Caco-2 (cell line): ENCODE measurements around the gene PLAC8. TPM values are rescaled to one million over a fixed set of nuclear protein-coding genes. Genes with fewer than 3 reads are reported as not detected.

Experiments used
- BruUV-seq: library from RNA; stranded (reverse); fragments of 400-500 nt; replicated peaks from 2 replicates; lab custom pipeline; 2021; lab: Mats Ljungman, UMichigan
- CTCF ChIA-PET: fragments of 300-600 bp; sonication (Branson Sonifier 250); formaldehyde crosslinking; loops from one replicate; lab custom pipeline; 2022; ENCODE audit warnings: antibody characterized with exemption; lab: Charles Lee
- POLR2A ChIA-PET: fragments of 300-600 bp; sonication (Branson Sonifier 250); formaldehyde crosslinking; loops from one replicate; lab custom pipeline; 2022; ENCODE audit warnings: antibody characterized with exemption; lab: Charles Lee
- DNase-seq, 2 experiments: peaks; one replicate each; pipeline versions ENCODE4 v3.0.0 to v3.0.0-alpha.2; 2020 to 2022
- H3K27me3 ChIP-seq: replicated peaks from 2 replicates; pipeline ENCODE4 v1.6.0; 2011; ENCODE audit warnings: low read length; ENCODE audit not compliant: control insufficient read depth, insufficient read depth
- H3K36me3 ChIP-seq: 2 replicates; pipeline ENCODE4 v1.5.1; 2011; ENCODE audit warnings: low read length; ENCODE audit not compliant: control insufficient read depth, insufficient read depth
- H3K4me1 ChIP-seq: fragments of 250-450 bp; sonication (Bioruptor Pico); 2 replicates; pipeline ENCODE4 v1.5.1; 2020; ENCODE audit warnings: mild to moderate bottlenecking
- H3K4me3 ChIP-seq: 2 replicates; pipeline ENCODE4 v1.5.1; 2011; ENCODE audit warnings: low read depth, mild to moderate bottlenecking, control low read depth, low read length
- H3K9me3 ChIP-seq: fragments of 250-450 bp; sonication (Bioruptor Pico); 2 replicates; pipeline ENCODE4 v1.5.1; 2020; ENCODE audit warnings: mild to moderate bottlenecking, moderate library complexity
- H3K27ac Mint-ChIP-seq: one replicate; pipeline ENCODE4 v1.8.0; 2022; ENCODE audit warnings: mixed read lengths; ENCODE audit not compliant: unreplicated experiment
- H3K27me3 Mint-ChIP-seq: one replicate; pipeline ENCODE4 v1.8.0; 2022; ENCODE audit warnings: mixed read lengths; ENCODE audit not compliant: insufficient read depth, unreplicated experiment
- H3K36me3 Mint-ChIP-seq: one replicate; pipeline ENCODE4 v1.8.0; 2022; ENCODE audit warnings: mild to moderate bottlenecking, mixed read lengths; ENCODE audit not compliant: insufficient read depth, unreplicated experiment
- H3K4me1 Mint-ChIP-seq: one replicate; pipeline ENCODE4 v1.8.0; 2022; ENCODE audit warnings: low read depth, mixed read lengths; ENCODE audit not compliant: unreplicated experiment
- H3K4me3 Mint-ChIP-seq: one replicate; pipeline ENCODE4 v1.8.0; 2022; ENCODE audit warnings: mild to moderate bottlenecking, moderate library complexity, mixed read lengths; ENCODE audit not compliant: unreplicated experiment
- H3K9me3 Mint-ChIP-seq: one replicate; pipeline ENCODE4 v1.8.0; 2022; ENCODE audit warnings: mixed read lengths; ENCODE audit not compliant: unreplicated experiment
- intact Hi-C: fragments of 100-400 bp; cut with micrococcal nuclease; formaldehyde crosslinking; loops from one replicate; pipeline ENCODE4 v1.10.0; 2022; ENCODE audit not compliant: unreplicated experiment
- total RNA-seq: library from RNA; stranded (reverse); gene quantifications from 2 replicates; pipeline ENCODE4 v1.2.3, GENCODE V29; 2022
- TF ChIP-seq, protein P1 (sequence below), 2 experiments: fragments of 200-600 bp in 1 of 2; IDR thresholded peaks; 1 replicate in 1 of 2; 2 replicates in 1 of 2; pipeline versions ENCODE4 v1.5.1 to v1.8.0; 2011 to 2022; ENCODE audit warnings: antibody characterized with exemption in 1 of 2, control low read depth in 1 of 2, inconsistent platforms in 1 of 2, low read depth in 1 of 2, low read length in 1 of 2, mild to moderate bottlenecking in 1 of 2, moderate library complexity in 1 of 2; ENCODE audit not compliant: insufficient read depth in 1 of 2, severe bottlenecking in 1 of 2, unreplicated experiment in 1 of 2

PLAC8 gene
- total RNA-seq, 1 experiment from 2014 or later: 13.6 TPM

DNA sequence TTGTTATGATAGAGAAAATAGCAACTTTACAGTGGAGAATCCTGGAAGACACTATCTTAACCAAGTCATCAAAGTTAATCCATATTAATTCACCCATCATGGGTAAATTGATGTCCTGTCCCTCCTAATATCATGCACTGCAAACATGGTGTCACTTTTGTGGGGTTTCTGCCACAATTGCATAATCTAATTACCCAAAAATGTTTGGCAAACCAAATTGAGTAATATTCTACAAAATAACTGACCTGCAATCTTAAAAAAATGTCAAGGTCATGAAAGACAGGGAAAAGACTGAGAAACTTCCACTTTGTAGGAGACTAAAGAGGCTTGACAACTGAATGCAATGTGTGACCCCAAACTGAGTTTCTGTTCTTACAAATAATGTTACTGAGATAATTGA is 37.1 kb upstream of the PLAC8 start:
- peaks cover 12% of the 10 kb centered on the region for H3K4me1 Mint-ChIP-seq

GRCh38 chr4:83150653-83151330 is 36.3 kb upstream of the PLAC8 start:
- POLR2A ChIA-PET: no interaction called here
- H3K4me3 Mint-ChIP-seq: no peak overlapping the region
- H3K9me3 Mint-ChIP-seq: peaks cover 7% of the 10 kb centered on the region
- no peak overlapping the region for H3K27ac Mint-ChIP-seq
- BruUV-seq: no TSS peak
- CTCF ChIA-PET: no interaction called here
- Histone ChIP-seq H3K36me3 (no peaks in the 10 kb centered on the region), H3K9me3 (no peaks in the 10 kb centered on the region), H3K4me3 (no peak overlapping the region), H3K4me1 (peaks cover 13% of the 10 kb centered on the region), H3K27me3 (no peaks in the 10 kb centered on the region)
- TF ChIP-seq, protein P1, sequence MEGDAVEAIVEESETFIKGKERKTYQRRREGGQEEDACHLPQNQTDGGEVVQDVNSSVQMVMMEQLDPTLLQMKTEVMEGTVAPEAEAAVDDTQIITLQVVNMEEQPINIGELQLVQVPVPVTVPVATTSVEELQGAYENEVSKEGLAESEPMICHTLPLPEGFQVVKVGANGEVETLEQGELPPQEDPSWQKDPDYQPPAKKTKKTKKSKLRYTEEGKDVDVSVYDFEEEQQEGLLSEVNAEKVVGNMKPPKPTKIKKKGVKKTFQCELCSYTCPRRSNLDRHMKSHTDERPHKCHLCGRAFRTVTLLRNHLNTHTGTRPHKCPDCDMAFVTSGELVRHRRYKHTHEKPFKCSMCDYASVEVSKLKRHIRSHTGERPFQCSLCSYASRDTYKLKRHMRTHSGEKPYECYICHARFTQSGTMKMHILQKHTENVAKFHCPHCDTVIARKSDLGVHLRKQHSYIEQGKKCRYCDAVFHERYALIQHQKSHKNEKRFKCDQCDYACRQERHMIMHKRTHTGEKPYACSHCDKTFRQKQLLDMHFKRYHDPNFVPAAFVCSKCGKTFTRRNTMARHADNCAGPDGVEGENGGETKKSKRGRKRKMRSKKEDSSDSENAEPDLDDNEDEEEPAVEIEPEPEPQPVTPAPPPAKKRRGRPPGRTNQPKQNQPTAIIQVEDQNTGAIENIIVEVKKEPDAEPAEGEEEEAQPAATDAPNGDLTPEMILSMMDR (IDR thresholded peaks at IDR 0.05; ENCODE audit: insufficient read depth in 1 of 2, low read depth in 1 of 2, low read length in 1 of 2, severe bottlenecking in 1 of 2, unreplicated experiment in 1 of 2): no peak
- peak in 1 of 2 experiments; percentile 39 for DNase-seq
- no peaks in the 10 kb centered on the region for H3K27me3 Mint-ChIP-seq
- H3K4me1 Mint-ChIP-seq: peaks cover 12% of the 10 kb centered on the region
- peaks cover 4% of the 10 kb centered on the region for H3K36me3 Mint-ChIP-seq
- intact Hi-C loops: no loop called here

More for the DNA sequence above, 37.1 kb upstream of the PLAC8 start:
- no peaks in the 10 kb centered on the region for H3K36me3 ChIP-seq
- no peaks in the 10 kb centered on the region for H3K27me3 ChIP-seq
- TF ChIP-seq, protein P1 (IDR thresholded peaks at IDR 0.05; ENCODE audit: insufficient read depth in 1 of 2, low read depth in 1 of 2, low read length in 1 of 2, severe bottlenecking in 1 of 2, unreplicated experiment in 1 of 2): no peak
- peaks cover 13% of the 10 kb centered on the region for H3K4me1 ChIP-seq
- Mint-ChIP-seq H3K27ac (no peak overlapping the region), H3K9me3 (peaks cover 16% of the 10 kb centered on the region), H3K27me3 (no peaks in the 10 kb centered on the region), H3K36me3 (peaks cover 4% of the 10 kb centered on the region), H3K4me3 (no peak overlapping the region)
- intact Hi-C loops: no loop called here
- ChIA-PET POLR2A (no interaction called here), CTCF (no interaction called here)
- no peak overlapping the region for H3K4me3 ChIP-seq
- no TSS peak for BruUV-seq
- DNase-seq: no peak
- H3K9me3 ChIP-seq: peaks cover 4% of the 10 kb centered on the region; the same call in 1 of the 2 replicates

DNA sequence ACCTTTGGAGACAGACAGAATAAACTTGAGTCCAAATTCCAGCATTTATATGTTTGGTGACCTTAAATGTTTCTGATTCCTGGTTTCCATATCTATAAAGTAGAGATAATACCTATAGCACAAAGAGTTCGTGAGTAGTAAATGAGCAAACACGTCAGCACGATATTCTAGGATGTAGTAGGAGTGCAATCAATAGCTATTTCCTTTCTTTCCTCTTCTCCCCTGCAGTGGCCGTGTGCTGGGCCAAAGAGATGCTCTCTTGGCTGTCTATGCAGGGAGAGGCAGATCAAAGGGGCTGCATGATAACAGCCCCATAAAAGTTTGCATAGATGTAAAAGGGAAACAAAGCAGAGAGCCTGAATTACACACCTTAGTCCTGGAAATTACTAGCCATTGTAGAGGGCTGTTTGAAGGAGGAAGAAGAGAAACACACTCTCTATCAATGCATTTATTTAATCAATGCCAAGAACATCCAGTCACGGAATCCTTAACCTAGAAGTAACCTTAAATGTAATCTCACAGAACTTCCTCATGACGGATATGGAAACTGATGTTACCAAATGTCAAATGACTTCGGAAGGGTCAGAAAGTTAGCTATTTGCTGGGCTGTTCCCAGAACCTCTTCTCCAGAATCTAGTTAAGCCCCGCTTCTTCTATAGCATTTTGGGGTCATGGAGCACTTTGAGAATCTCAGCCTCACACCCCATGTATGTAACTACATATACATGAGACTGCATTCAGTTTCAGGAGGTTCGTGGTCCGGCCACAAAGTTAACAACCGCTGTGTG is 35.5 kb upstream of the PLAC8 start:
- ChIA-PET POLR2A (no interaction called here), CTCF (no interaction called here)
- Mint-ChIP-seq H3K27me3 (no peaks in the 10 kb centered on the region), H3K4me1 (peaks cover 12% of the 10 kb centered on the region), H3K36me3 (peaks cover 4% of the 10 kb centered on the region), H3K9me3 (no peaks in the 10 kb centered on the region), H3K27ac (peak overlapping the region; percentile 56), H3K4me3 (peak overlapping the region; percentile 49)
- Histone ChIP-seq H3K36me3 (no peaks in the 10 kb centered on the region), H3K27me3 (no peaks in the 10 kb centered on the region), H3K4me1 (peaks cover 13% of the 10 kb centered on the region), H3K9me3 (no peaks in the 10 kb centered on the region), H3K4me3 (no peak overlapping the region)
- no peak for DNase-seq
- intact Hi-C loops: no loop called here
- BruUV-seq: no TSS peak
- TF ChIP-seq, protein P1 (IDR thresholded peaks at IDR 0.05; ENCODE audit: insufficient read depth in 1 of 2, low read depth in 1 of 2, low read length in 1 of 2, severe bottlenecking in 1 of 2, unreplicated experiment in 1 of 2): no peak
